Fibroblast of upper back skin (primary cell): ENCODE results near the gene GRK5.
A peak's percentile ranks its signal among the peaks of the same experiment; 100 is the strongest.
"Not testable (repeated sequence)": the region's sequence is repeated elsewhere in the genome, so short reads cannot be mapped to it uniquely, and the experiment has no call there.

Experiments
- DNase-seq: peaks from one replicate; pipeline ENCODE4 v3.0.0-alpha.2; 2013

GRK5 gene

DNA sequence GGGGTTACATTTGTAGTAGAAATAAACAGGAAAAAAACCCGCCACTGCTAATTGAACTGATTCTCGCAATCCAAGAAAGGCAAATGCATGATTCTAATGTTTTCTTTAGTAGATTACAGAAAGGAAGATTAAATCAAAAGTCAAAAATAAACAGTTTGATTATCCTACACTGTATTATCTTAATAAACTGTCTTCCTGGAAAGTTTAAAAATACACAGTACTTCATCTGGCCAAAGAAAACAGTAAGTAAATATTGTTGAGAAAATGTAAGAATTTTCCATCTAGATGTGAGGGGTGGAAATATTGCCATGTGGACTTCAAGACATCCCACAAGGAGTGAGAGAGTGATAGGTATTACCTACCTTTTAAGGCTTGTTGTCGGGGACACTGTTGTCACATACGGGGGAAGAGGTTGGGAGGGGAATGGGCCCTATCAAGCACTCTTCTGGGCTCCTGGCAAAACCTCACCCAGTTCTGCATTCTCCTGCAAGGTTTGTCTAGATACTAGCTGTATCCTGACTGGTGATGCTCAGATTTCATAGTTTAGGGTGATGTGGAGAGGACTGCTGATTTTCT lies 17.8 kb downstream of the GRK5 start:
- no peak for DNase-seq

DNA sequence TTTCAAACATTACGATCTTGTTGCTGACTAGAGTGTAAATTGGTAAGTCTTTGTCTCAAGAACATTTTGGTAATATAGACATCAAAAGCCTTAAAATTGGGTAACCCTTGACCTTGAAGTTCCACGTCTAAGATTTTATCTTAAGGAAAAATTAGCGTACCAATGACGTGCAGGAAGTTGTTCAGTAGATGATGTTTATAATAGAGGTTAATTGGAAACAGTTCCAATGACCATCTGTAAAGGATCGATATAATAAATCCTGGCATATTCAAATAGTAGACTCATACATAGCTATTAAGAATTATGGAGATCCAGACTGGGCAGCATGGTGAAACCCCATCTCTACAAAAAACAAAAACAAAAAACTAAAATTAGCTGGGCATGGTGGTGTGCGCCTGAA lies 20.5 kb downstream of the GRK5 start:
- no peak for DNase-seq

DNA sequence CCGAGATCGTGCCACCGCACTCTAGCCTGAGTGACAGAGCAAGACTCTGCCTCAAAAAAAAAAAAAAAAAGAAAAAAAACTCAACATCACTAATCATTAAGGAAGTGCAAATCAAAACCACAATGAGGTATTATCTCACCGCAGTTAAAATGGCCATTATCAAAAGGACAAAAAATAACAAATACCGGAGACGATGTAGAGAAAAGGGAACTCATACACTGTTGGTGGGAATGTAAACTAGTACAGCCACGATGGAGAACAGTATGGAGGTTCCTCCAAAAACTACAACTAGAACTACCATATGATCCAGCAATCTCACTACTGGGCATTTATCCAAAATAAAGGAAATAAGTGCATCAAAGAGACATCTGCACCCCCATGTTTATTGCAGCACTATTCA lies 24.3 kb downstream of the GRK5 start:
- DNase-seq, result no peak

DNA sequence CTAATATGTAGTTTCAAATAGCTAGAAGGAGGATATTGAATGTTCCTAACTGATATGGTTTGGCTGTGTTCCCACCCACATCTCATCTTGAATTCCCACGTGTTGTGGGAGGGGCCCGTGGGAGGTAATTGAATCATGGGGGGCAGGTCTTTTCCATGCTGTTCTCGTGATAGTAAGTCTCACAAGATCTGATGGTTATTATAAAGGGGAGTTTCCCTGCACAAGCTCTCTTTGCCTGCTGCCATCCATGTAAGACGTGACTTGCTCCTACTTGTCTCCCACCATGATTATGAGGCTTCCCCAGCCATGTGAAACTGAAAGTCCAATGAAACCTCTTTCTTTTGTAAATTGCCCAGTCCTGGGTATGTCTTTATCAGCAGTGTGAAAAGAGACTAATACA lies 25.1 kb downstream of the GRK5 start:
- DNase-seq, result not testable (repeated sequence)

DNA sequence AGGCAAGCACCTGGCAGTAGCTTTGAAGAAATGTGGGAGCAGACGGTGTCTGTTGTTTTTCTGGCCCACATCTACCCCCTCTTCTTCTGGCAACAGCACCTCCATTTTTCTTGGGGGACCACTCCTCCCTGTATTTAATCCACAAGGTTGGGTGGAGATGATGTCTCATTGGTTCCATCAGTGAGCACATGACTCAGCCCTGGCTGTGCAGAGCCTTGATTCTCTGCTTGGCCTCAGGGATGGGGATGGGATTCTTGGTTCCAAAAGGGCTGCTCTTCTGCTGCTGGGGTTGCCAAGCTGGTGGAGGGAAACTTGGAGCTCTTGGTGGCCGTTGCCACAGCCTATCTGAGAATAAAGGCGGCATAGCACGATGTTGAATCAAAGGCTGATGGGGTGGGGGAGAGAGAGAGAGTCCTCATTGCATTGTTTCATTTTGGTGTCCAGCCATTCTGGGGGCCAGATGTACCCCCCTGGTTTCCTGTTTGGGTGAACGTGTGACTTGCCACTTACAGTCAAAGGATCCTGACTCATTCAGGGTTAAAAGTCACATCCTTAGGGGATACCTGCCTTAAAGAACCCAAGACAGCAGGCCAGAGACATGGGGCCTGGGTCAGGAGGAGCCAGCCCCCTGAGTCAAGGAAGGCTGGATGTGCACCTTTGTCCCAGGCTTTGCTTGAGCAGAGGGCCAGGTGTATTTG lies 25.9 kb downstream of the GRK5 start:
- no peak for DNase-seq

DNA sequence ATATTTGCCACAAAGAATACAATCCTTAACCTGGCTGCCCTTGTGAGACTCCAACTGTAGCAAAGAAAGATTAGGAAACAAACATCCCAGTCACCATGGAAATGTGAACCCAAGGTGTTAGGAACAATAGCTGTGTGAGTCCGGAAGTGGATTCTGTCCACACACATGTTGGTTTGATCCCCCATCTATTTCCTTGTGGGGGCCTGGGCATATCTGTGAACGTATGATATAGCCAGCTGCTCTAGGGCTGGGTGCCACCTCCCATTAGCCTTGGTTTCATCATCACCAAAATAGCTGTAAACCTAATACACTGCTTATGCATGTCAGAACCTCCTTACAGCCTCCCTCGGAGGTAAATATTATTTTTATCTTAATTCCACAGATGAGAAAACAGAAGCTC lies 26.4 kb downstream of the GRK5 start:
- no peak for DNase-seq

DNA sequence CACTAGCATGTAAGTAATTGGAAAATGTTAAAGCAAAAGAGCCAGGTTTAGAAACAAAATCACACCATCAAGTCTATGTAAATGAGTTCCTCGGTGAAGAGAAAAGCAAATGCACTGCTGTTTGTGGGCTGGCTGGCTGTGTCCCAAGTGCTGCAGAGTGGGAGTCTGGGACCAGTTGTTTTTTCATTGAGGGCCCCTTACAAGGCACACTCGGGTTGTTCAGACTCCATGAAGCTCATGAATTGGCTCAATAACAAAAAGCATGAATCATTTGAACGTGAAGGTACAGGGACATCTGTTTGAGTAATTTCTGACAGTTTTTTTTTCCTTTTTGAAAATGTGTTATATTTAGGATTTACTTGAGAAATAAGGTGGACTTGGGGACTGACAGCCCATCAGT lies 28.0 kb downstream of the GRK5 start:
- peak; percentile 61 for DNase-seq

DNA sequence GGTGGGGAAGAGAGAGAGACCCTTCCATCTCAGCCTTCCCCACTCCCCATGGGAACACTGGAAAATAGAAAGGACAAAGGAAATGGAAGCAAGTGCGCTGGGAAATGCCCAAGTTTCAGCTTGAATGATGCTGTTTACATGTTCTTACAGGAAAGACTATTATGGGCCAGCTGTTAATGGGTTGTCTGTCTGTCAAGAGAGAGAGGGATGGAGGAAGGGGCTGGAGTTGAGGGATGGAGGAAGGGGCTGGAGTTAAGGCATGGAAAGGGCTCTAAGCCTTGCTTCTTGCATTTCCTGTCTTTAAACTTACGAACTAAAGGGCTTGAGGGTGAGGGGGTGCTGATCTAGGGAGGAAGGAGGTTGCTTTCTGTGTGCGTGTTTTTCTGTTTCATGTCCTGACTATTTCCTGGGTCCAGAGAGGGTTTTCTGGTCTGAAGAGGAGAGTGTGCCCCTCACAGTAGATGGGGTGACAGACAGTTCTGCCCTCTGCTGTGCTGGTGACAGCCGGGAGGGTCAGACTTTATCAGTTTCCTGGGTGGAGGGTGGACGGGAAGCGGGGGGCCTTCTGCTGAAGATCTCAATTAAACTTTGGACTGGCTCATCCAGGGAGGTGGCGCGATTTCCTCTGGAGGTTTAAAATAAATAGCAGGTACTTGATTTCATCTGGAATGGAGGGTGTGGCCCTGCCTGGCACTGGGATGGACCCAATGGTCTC lies 30.5 kb downstream of the GRK5 start:
- DNase-seq, result no peak

DNA sequence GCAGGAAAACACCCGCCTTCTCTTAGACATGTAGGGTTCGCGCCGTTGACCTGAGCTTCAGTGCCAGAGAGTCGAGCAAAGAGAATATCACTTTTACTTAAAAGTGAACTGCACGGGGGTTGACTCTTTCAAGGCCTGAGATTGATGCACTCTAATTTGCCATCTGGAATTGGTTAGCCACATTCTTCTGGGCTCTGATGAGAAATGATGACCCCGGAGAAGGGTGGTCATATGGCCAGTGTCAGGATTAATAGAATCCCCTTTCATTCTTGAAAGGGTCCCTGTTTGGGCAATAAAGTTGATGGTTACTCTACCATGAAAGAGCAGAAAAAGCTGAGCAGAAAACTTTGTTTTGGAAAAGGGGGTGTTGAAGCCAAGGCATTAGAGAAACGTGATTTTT lies 31.2 kb downstream of the GRK5 start:
- DNase-seq, result peak; percentile 37

DNA sequence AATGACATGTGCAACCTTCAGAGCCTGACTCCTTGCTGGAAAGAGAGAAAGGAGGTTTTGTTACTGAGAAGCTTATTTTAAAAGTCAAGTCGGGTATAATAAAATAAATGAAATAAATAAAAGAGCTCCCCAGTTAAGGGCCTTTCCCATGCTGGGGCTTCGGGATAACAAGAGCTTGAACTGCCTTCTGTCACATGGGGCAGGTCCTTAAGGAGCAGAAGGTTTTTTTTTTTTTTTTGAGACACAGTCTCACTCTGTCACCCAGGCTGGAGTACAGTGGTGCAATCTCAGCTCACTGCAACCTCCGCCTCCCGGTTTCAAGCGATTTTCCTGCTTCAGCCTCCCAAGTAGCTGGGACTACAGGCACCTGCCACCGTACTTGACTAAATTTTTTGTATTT lies 31.6 kb downstream of the GRK5 start:
- not testable (repeated sequence) for DNase-seq

DNA sequence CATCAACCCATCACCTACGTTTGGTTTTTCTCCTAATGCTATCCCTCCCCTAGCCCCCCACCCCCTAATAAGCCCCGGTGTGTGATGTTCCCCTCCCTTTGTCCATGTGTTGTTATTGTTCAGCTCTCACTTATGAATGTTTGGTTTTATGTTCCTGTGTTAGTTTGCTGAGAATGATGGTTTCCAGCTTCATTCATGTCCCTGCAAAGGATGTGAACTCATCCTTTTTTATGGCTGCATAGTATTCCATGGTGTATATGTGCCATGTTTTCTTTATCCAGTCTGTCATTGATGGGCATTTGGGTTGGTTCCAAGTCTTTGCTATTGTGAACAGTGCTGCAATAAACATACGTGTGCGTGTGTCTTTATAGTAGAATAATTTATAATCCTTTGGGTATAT lies 32.3 kb downstream of the GRK5 start:
- not testable (repeated sequence) for DNase-seq

DNA sequence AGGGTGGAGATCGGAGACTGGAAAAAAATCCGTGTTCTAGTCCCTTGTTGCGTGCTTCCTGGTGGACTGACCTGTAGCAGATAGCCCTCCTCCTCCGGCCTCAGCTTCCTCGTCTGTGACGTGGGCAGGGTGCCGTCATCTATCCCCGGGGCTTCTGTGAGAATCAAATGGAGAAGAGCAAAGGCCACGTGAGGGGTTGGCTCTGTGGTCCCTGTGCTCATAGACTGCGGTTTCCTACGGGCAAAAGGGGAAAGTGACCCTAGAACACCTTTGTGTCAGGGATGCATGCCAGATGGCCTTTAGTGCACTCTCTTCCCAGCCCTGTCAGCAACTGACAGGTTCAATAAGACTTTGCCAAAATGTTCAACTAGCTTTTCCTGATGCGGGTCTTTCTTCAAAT lies 33.7 kb downstream of the GRK5 start:
- DNase-seq, result no peak

DNA sequence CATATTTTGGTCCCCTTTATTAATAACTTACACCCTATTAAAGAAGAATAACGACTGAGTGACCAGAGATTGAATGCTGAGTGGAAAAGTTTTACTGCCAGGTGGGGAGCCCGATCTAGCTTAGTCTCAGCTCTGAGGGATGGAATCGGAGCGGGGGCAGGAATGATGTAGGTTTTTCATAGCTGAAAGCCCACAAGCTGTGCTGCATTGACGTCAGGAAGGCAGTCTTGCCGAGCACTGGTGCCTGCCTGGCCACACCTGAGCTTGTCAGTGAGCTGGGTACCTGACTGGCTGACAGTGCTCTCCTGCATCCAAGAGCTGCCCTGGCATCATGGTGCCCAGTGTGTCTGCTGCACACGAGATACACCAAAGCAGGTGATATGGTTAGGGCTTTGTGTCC lies 34.8 kb downstream of the GRK5 start:
- DNase-seq, result no peak

DNA sequence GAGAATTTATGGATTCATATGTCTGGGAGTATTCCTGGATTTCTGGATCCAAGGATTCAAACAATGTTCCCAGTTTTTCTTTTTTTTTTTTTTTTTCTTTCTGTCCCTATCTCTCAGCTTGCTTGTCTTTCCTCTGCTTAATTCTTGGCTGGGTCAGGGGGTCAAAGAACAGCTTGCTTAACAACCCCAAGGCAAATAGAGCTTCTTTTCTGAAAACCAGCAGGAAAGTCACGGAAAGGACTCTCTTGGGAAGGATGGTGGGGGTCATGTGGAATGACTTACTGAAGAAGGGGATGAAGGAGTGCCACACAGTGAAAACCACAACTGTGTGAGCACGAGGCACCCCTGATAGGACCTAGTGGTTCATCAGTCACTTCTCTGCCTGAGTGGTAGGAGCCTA lies 36.1 kb downstream of the GRK5 start:
- DNase-seq, result no peak

DNA sequence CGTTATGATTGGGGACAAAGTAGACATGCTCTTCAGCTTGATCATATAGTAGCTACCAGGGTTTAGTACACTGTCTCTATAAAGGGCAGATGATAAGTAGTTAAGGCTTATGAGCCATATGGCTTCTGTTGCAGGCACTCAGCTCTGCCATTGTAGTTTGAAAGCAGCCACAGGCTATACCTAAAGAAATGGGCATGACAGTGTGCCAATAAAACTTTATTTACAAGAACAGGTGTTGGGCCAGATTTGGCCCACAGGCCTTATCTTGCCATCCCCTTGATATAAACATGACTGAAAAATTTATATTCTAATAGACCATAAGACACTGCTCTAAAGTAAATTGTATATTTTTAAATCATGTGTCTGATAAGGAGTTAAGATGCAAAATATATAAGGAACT lies 36.6 kb downstream of the GRK5 start:
- no peak for DNase-seq

DNA sequence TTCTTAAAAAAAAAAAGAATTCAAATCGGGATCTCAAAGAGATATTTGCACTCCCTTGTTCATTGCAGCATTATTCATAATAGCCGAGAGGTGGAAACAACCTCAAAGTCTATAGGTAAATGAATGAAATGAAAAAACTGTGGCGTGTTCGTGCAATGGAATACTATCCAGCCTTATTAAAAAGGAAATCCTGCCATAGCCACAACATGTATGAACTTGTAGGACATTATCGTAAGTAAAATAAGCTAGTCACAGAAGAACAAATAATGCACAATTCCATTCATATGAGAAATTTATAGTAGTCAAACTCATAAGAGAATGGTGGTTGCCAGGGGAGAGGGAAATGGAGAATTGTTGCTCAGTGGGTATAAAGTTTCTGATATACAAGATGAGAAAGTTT lies 37.9 kb downstream of the GRK5 start:
- no peak for DNase-seq

DNA sequence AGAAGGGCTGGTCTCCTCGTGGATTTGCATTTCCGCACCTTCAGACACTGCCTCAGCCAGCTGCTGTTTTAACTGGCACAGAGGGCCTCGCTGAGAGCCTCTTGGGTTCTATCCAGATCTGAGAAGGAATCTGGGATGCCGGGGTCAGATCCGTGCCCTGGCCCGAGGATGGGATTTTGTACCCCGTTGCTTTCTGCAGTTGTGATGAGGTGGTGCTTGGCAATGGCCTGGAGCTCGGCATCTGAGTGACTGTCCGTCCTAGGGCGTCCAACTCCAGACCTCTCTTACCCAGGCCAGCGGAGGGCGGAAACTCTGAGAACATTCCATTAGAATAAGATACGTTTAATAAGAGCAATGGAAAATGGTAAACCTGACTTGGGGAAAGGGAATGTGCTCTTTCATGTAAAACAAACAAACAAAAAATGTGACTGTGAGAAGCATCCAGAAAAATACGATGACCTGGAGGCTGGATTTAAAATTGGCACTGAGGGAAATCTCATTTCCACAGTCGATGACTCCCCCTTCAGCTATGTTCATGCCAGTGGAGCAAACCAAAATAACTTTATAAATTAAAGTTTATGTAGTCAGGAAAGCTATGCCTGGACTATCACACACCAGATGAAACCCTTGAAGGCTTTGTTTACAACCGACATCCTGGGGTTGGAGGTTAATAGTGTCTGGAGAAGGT lies 39.6 kb downstream of the GRK5 start:
- peak; percentile 70 for DNase-seq

DNA sequence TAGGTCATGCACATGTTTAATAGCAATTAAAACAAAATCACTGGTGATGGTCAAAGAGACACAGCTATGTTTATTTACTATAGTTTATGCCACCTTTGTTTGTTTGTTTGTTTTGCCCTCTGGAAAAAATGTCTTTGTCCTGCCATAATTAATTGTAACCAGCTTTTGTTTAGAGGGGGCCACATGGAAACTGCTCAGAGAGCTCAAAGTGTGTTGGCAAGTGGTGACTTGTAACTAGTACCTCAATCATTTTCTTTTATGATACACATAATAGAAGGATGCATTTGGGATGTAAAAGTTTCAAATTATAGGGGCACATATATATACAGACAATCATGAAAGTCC lies 40.2 kb downstream of the GRK5 start:
- DNase-seq, result no peak

DNA sequence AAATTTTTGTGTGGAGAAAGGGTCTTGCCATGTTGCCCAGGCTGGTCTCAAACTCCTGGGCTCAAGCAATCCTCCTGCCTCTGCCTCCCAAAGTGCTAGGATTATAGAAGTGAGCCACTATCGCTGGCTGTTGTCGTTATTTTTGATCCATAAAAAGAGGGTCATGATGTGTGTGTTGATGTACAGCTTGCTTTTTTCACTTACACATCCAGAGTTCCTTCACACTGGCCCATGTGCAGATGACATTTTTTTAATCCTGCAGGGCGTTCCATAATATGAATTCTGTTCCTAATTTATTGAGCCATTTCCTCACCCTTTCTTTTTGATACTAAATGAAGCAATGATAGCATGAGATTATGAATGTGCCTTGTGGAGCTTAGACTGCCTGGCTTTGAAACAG lies 40.8 kb downstream of the GRK5 start:
- DNase-seq, result no peak

DNA sequence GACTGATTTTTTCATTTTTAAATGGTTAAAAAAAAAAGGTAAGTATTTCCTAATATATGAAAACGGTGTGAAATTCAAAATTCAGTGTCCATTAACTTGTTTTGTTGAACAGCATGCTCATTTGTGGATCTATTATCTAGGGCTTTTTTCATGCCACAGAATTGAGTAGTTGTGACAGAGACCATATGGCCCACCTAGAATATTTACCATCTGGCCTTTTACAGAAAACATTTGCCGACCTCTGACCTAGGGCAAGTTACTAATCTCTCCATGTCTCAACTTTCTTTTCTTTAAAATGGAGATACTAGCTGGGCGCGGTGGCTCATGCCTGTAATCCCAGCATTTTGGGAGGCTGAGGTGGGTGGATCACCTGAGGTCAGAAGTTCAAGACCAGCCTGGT lies 41.3 kb downstream of the GRK5 start:
- no peak for DNase-seq

DNA sequence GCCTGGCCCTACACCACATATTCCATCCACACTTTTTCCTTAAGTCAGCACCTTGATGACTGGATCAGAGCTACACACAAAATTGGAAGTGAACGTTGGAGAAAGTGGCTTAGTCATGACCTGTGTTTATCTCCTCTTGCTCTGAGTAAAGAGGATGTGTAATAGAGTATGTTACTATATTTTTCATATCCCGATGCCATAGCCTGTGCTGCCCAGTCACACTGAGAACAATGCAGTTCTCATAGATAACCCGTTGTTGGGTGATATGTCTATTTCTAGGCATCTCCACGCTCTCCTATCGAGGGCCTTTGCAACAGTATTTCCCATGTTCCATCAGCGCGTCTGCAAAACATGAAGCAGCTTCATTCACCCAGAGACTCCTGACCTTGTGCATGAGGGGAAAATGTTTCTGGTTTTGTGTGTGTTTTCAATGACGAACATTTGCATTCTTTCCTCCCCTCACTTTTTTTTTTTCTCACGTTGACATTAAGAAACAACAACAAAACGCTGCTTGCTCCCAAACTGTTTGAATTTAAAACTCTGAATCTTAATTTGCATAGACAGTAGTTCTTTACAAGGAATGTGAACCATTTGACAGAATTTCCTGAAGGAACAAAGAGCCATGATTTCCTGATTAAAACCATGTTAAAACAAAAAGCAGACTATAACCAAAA lies 43.4 kb downstream of the GRK5 start:
- peak; percentile 77 for DNase-seq

DNA sequence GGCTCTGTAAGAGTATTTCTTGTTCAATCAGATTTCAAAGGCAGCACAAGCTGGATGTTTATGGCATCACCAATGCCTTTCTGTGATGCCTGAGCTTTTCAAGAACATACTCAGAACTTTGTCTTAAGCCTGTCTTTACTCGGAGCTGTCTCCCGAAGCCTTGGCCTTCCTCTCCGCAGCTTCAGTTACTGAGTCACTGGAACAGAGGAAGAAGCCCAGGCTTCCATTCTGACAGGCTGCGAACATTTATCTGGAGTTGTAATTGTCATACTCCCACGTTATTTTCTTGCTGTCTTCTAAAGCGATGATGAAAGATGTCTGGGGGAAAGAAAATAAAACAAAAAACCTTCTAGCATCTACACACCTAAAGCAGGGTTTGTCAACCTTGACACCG lies 43.9 kb downstream of the GRK5 start:
- peak; percentile 75 for DNase-seq

DNA sequence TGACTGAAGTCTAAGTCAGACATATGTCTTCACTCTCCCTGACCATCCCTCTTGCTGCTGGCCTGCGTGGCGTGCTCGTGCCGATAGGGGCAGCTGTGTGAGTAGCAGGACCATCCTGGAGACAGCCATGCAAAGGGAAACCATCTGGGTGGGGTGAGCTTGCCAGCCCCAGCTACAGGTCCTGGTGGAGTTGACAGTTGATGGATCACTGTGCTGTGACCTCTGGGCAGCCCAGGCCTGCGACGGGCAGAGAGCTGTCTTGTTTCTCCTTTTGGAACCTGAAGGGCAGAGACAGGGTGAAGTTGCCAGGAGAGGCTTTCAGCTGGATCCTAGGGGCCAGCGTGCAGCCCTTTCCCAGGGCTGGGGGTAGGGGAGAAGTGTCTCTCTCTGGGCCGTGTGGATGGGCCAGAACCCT lies 44.7 kb downstream of the GRK5 start:
- DNase-seq, result peak; percentile 41
